ENCODE data around the gene CYP3A4. TPM values are rescaled to one million over a fixed set of nuclear protein-coding genes. Genes with fewer than 3 reads are reported as not detected.

CYP3A4 gene
- total and polyA plus RNA-seq, 2 of the 13 experiments (the other 11 are each of a cell fraction or from before 2014, with no cell fraction given): 0.11 to 0.24 TPM

GRCh38 chr7:99719996-99720769 lies 63.8 kb downstream of the CYP3A4 start:
- intact Hi-C loops (cut with micrococcal nuclease; ENCODE audit: unreplicated experiment) (no loop called here), in situ Hi-C loops (cut with HindIII; ENCODE audit: extremely low pct_ligation_motif_present, low pct_unique_long_range_greater_than_20kb) (no loop called here)
- H3K79me2 ChIP-seq (ENCODE audit: insufficient read depth, low read length): no peaks in the 10 kb centered on the region
- H3K36me3 ChIP-seq (replicated peaks in 1 of 2; ENCODE audit: control insufficient read depth in 1 of 2, insufficient read depth in 2 of 2, low read length in 2 of 2): no peaks in the 10 kb centered on the region
- H3K27me3 ChIP-seq (ENCODE audit: control insufficient read depth in 1 of 2, insufficient read depth in 2 of 2, low read length in 2 of 2): no peaks in the 10 kb centered on the region
- FAIRE-seq (peak; percentile 76), ATAC-seq (peak; percentile 86), DNase-seq (ENCODE audit: low spot score) (peak; percentile 70)
- H2AFZ ChIP-seq (ENCODE audit: low read length): no peak overlapping the region
- CTCF ChIA-PET (ENCODE audit: low intra/inter-chr PET ratio, low total read pairs): no interaction called here
- peak overlapping the region; percentile 58 for H3K4me2 ChIP-seq (ENCODE audit: low read depth, low read length)
- POLR2A ChIA-PET: interaction anchor here (2.0 kb wide), 2 partner anchors 10 to 27 kb away, joined by 16 to 25 read pairs; no protein-coding TSS in a partner anchor
- WGBS (ENCODE audit: low lambda C conversion rate): 5% methylated on average over 4 of the region's 4 CpGs
- peaks cover 7% of the 10 kb centered on the region; the same call in 1 of the 2 replicates for H3K9me3 ChIP-seq (ENCODE audit: low read length)
- peaks cover 24% of the 10 kb centered on the region for H3K4me1 ChIP-seq (ENCODE audit: insufficient read depth, low read length)
- H4K20me1 ChIP-seq (ENCODE audit: insufficient read depth, low read length): no peaks in the 10 kb centered on the region
- no TSS peak for BruUV-seq (replicated peaks)
- no peak overlapping the region for H3K9ac ChIP-seq (ENCODE audit: insufficient read depth, low read depth, low read length)
- H3K27ac ChIP-seq (ENCODE audit: extremely low read length, insufficient read depth, low read length): peak overlapping the region; percentile 48
- no peak overlapping the region; a peak in 1 of 6 replicates for H3K4me3 ChIP-seq (replicated peaks in 1 of 3; ENCODE audit: insufficient read depth in 1 of 3, low read depth in 2 of 3, low read length in 3 of 3)
- TF ChIP-seq ASH2L (IDR thresholded peaks at IDR 0.05; ENCODE audit: insufficient read length, low read depth, low read length) (peak; percentile 27), FOXA1 (IDR thresholded peaks at IDR 0.05) (no peak), FOXA1 (CRISPR knock-in tag; IDR thresholded peaks at IDR 0.05) (peak; percentile 57), ZNF354B (CRISPR knock-in tag; IDR thresholded peaks at IDR 0.05) (no peak), ZNF3 (CRISPR knock-in tag; IDR thresholded peaks at IDR 0.05) (no peak), SOX13 (IDR thresholded peaks at IDR 0.05) (no peak), SOX13 (CRISPR knock-in tag; conservative IDR thresholded peaks at IDR 0.05 in 1 of 2, IDR thresholded peaks at IDR 0.05 in 1 of 2) (peak in 1 of 2 experiments; percentile 68; a peak in 2 of 4 replicates), RARA (CRISPR knock-in tag; IDR thresholded peaks at IDR 0.05) (peak; percentile 56; the same call in 1 of the 2 replicates), CREB1 (IDR thresholded peaks at IDR 0.05) (no peak), CREB1 (CRISPR knock-in tag; IDR thresholded peaks at IDR 0.05) (0 out of 2 replicates have a peak, but pooled peaks have one; percentile 43), HDAC1 (CRISPR knock-in tag; IDR thresholded peaks at IDR 0.05) (no peak; the same call in 1 of the 2 replicates), FUBP1 (CRISPR knock-in tag; IDR thresholded peaks at IDR 0.05; ENCODE audit: borderline replicate concordance) (no peak), NR2F6 (IDR thresholded peaks at IDR 0.05) (0 out of 2 replicates have a peak, but pooled peaks have one; percentile 11), NR2F6 (CRISPR knock-in tag; IDR thresholded peaks at IDR 0.05) (no peak), GATAD2A (CRISPR knock-in tag; IDR thresholded peaks at IDR 0.05) (peak; percentile 87), ZNF34 (CRISPR knock-in tag; IDR thresholded peaks at IDR 0.05; ENCODE audit: borderline replicate concordance) (no peak), SKIL (CRISPR knock-in tag; IDR thresholded peaks at IDR 0.05; ENCODE audit: borderline replicate concordance) (peak; percentile 58; the same call in 1 of the 2 replicates), ZBED4 (CRISPR knock-in tag; IDR thresholded peaks at IDR 0.05; ENCODE audit: borderline replicate concordance) (peak; percentile 39; the same call in 1 of the 2 replicates)

Data from HepG2 (cell line).